ENCODE measurements around the gene SLC18A2.
A peak's percentile ranks its signal among the peaks of the same experiment; 100 is the strongest.

The SLC18A2 gene

GRCh38 chr10:117320050-117320665, 79.2 kb downstream of the SLC18A2 start:
- DNase-seq: peak; percentile 17

GRCh38 chr10:117322260-117322659, 81.3 kb downstream of the SLC18A2 start:
- no peak for DNase-seq

GRCh38 chr10:117324367-117324766, 83.5 kb downstream of the SLC18A2 start:
- no peak for DNase-seq

- DNase-seq: no peak
Observed at GRCh38 chr10:117327262-117327661, 86.3 kb downstream of the SLC18A2 start.
